Activated B cell treated with CpG ODN at 0.5 μM for 24 hours (primary cell): ENCODE results near the gene MOCS2. TPM values are rescaled to one million over a fixed set of nuclear protein-coding genes. Genes with fewer than 3 reads are reported as not detected.

Experiments used
- ATAC-seq: fragments of 200-7000 bp; cut with Tn5 transposase; one replicate; pipeline ENCODE4 v1.10.0; 2021; ENCODE audit warnings: low read depth, mild to moderate bottlenecking, moderate library complexity
- CTCF ChIA-PET: fragments of 350-600 bp; sonication (Branson Sonifier 250); formaldehyde crosslinking; loops from one replicate; lab custom pipeline; 2021; ENCODE audit warnings: antibody characterized with exemption; lab: Charles Lee
- POLR2A ChIA-PET: fragments of 350-600 bp; sonication (Branson Sonifier 250); formaldehyde crosslinking; loops from one replicate; lab custom pipeline; 2021; ENCODE audit warnings: antibody characterized with exemption; lab: Charles Lee
- DNase-seq: peaks from one replicate; pipeline ENCODE4 v3.0.0; 2022
- H3K27ac Mint-ChIP-seq: one replicate; pipeline ENCODE4 v1.8.0; 2020; ENCODE audit warnings: mixed read lengths
- H3K27me3 Mint-ChIP-seq: one replicate; pipeline ENCODE4 v1.8.0; 2021; ENCODE audit warnings: mixed read lengths
- H3K36me3 Mint-ChIP-seq: one replicate; pipeline ENCODE4 v1.8.0; 2021; ENCODE audit warnings: low read depth, mixed read lengths
- H3K4me1 Mint-ChIP-seq: one replicate; pipeline ENCODE4 v1.8.0; 2021; ENCODE audit warnings: mixed read lengths
- H3K4me3 Mint-ChIP-seq: one replicate; pipeline ENCODE4 v1.8.0; 2020; ENCODE audit warnings: mild to moderate bottlenecking, mixed read lengths
- H3K9me3 Mint-ChIP-seq: one replicate; pipeline ENCODE4 v1.8.0; 2020; ENCODE audit warnings: mixed read lengths
- intact Hi-C: fragments of 100-400 bp; cut with micrococcal nuclease; formaldehyde crosslinking; loops from one replicate; pipeline ENCODE4 v1.15.1; 2024
- total RNA-seq: library from RNA; stranded (reverse); gene quantifications from 2 replicates; pipeline ENCODE4 v1.2.3, GENCODE V29; 2022
- TF ChIP-seq, protein P1 (sequence below): fragments of 200-600 bp; IDR thresholded peaks from one replicate; pipeline ENCODE4 v1.8.0; 2022; ENCODE audit warnings: antibody characterized with exemption, mild to moderate bottlenecking

Gene MOCS2
- total RNA-seq, 1 donor from 2014 or later, result 16.8 TPM

DNA sequence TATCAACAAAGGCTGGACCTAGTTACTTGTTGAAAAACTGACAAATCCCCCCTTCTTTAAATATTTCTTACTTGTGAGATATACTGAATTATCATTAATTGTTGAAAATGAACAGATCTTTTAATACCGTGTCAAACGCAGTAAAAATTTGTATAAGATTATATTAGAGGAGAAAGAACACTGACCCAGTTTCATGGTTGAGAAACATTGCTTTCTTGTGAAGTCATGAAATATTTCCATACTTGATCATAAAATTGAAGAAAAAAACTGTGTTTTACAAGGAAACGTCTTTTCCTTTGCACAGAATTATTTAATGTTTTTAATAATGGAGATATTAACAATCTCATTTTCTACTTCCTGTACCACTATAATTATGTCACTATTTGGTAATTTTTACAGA is 45.8 kb downstream of the MOCS2 start:
- POLR2A ChIA-PET, result no interaction called here
- DNase-seq (no peak), ATAC-seq (no peak)
- TF ChIP-seq, protein P1, sequence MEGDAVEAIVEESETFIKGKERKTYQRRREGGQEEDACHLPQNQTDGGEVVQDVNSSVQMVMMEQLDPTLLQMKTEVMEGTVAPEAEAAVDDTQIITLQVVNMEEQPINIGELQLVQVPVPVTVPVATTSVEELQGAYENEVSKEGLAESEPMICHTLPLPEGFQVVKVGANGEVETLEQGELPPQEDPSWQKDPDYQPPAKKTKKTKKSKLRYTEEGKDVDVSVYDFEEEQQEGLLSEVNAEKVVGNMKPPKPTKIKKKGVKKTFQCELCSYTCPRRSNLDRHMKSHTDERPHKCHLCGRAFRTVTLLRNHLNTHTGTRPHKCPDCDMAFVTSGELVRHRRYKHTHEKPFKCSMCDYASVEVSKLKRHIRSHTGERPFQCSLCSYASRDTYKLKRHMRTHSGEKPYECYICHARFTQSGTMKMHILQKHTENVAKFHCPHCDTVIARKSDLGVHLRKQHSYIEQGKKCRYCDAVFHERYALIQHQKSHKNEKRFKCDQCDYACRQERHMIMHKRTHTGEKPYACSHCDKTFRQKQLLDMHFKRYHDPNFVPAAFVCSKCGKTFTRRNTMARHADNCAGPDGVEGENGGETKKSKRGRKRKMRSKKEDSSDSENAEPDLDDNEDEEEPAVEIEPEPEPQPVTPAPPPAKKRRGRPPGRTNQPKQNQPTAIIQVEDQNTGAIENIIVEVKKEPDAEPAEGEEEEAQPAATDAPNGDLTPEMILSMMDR, result no peak
- intact Hi-C loops, result no loop called here
- H3K36me3 Mint-ChIP-seq, result no peaks in the 10 kb centered on the region
- H3K9me3 Mint-ChIP-seq, result no peaks in the 10 kb centered on the region
- H3K27ac Mint-ChIP-seq, result no peak overlapping the region
- no peak overlapping the region for H3K4me3 Mint-ChIP-seq
- CTCF ChIA-PET, result no interaction called here
- H3K4me1 Mint-ChIP-seq, result no peaks in the 10 kb centered on the region
- H3K27me3 Mint-ChIP-seq, result peaks cover 2% of the 10 kb centered on the region

DNA sequence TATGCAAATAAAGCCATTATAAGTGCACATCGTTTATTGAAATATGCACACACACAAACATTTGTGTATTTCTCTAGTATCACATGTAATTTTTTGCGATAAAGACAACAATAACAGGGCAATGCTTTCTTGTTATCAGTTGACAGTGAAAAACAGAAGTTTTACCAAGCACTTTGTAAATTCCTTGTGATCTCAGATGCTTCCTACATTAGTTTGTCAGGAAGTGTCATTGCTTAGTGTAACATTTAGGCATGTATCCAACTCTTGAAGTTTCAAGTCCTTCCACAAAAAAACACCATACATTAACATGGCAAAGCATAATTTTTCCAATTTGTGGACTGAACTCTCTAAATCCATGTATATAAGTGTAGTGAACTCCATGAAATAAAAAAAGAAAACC is 46.4 kb downstream of the MOCS2 start:
- DNase-seq, result no peak
- intact Hi-C loops, result no loop called here
- ChIA-PET CTCF (no interaction called here), POLR2A (no interaction called here)
- H3K27me3 Mint-ChIP-seq, result peaks cover 2% of the 10 kb centered on the region
- no peak for ATAC-seq
- TF ChIP-seq, protein P1, result no peak
- H3K4me3 Mint-ChIP-seq, result no peak overlapping the region
- no peaks in the 10 kb centered on the region for H3K36me3 Mint-ChIP-seq
- H3K9me3 Mint-ChIP-seq, result no peaks in the 10 kb centered on the region
- no peak overlapping the region for H3K27ac Mint-ChIP-seq
- H3K4me1 Mint-ChIP-seq, result no peaks in the 10 kb centered on the region

DNA sequence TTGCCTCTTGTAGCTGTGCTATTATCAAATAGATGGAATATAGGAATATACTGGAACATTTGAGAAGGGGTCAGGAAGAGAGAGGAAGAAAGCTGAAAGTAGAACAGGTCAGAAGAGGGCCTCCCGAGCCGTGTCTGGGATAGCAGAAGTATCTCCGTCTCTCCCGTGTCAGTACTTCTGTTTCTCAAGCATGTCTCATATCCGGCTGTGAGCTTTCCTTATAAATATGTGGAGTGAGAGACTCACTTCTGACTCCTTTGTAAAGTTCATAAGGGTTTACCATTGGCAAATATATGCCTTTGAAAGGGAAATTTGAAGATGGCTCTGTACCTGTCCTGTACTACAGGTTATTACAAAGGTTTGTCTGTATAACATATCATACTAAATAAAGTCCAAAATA is 50.3 kb downstream of the MOCS2 start:
- Mint-ChIP-seq H3K4me1 (no peaks in the 10 kb centered on the region), H3K27me3 (peaks cover 2% of the 10 kb centered on the region), H3K9me3 (no peaks in the 10 kb centered on the region), H3K36me3 (no peaks in the 10 kb centered on the region), H3K4me3 (no peak overlapping the region), H3K27ac (no peak overlapping the region)
- CTCF ChIA-PET, result no interaction called here
- TF ChIP-seq, protein P1, result no peak
- no peak for DNase-seq
- intact Hi-C loops, result no loop called here
- POLR2A ChIA-PET, result no interaction called here
- no peak for ATAC-seq

DNA sequence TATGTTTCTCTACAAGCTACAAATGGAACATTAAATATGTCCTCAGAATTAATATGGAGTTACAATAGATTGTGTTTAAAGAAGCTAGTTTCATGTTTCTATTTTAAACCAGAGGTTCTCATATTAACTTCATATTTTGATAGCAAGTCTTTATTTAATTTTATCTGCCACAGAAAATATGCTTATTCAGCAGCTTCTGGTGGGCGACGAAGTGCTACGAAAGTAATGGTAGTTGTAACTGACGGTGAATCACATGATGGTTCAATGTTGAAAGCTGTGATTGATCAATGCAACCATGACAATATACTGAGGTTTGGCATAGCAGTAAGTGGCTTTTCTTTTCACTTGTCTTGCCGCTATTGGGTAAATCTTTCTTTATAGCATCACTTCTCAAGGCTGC is 54.2 kb downstream of the MOCS2 start:
- CTCF ChIA-PET, result no interaction called here
- H3K9me3 Mint-ChIP-seq, result no peaks in the 10 kb centered on the region
- H3K27ac Mint-ChIP-seq, result no peak overlapping the region
- TF ChIP-seq, protein P1, result no peak
- POLR2A ChIA-PET, result no interaction called here
- no peaks in the 10 kb centered on the region for H3K27me3 Mint-ChIP-seq
- DNase-seq (no peak), ATAC-seq (no peak)
- H3K4me1 Mint-ChIP-seq, result no peaks in the 10 kb centered on the region
- no peaks in the 10 kb centered on the region for H3K36me3 Mint-ChIP-seq
- no peak overlapping the region for H3K4me3 Mint-ChIP-seq
- intact Hi-C loops, result no loop called here

DNA sequence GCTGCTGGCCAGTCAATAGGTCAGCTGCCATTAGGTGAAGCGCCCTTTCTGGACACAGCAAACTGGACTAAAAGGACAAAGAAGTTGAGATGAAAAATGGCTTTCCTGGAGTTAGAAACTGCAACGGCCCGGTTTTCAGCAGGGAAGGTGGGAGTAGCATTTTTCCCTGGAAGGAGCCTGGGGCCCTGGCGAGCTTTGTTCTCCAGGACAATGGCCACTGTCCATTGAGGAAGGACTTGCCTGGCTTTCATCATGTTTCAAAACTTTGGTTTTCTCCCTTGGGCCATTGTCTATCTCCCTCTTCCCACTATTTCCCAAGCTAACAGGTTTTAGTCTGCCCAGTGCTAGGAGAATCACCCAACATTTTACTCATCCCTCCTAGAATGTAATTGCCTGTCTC is 56.2 kb downstream of the MOCS2 start:
- DNase-seq (no peak), ATAC-seq (no peak)
- intact Hi-C loops, result no loop called here
- H3K9me3 Mint-ChIP-seq, result no peaks in the 10 kb centered on the region
- no peaks in the 10 kb centered on the region for H3K4me1 Mint-ChIP-seq
- POLR2A ChIA-PET, result no interaction called here
- H3K27ac Mint-ChIP-seq, result no peak overlapping the region
- H3K4me3 Mint-ChIP-seq, result no peak overlapping the region
- H3K36me3 Mint-ChIP-seq, result no peaks in the 10 kb centered on the region
- TF ChIP-seq, protein P1, result no peak
- CTCF ChIA-PET, result no interaction called here
- H3K27me3 Mint-ChIP-seq, result no peaks in the 10 kb centered on the region
